GM10266 (cell line): ENCODE results near the gene KCNK6.

Experiments
- DNase-seq: peaks from one replicate; pipeline ENCODE4 v3.0.0; 2012; ENCODE audit errors: extremely low spot score
- CTCF ChIP-seq: IDR thresholded peaks from 2 replicates; pipeline ENCODE4 v1.5.1; 2012; ENCODE audit warnings: mild to moderate bottlenecking, low read depth; ENCODE audit not compliant: control insufficient read depth, insufficient read depth; ENCODE audit errors: missing control alignments

The KCNK6 gene

GRCh38 chr19:38352611-38353010, 33.0 kb downstream of the KCNK6 start:
- no peak for TF ChIP-seq CTCF
- no peak for DNase-seq

- DNase-seq, result no peak
- TF ChIP-seq CTCF, result no peak
Observed at GRCh38 chr19:38355728-38356725, 36.4 kb downstream of the KCNK6 start.

GRCh38 chr19:38358071-38358470, 38.4 kb downstream of the KCNK6 start:
- no peak for DNase-seq
- no peak for TF ChIP-seq CTCF

GRCh38 chr19:38359242-38360021, 39.8 kb downstream of the KCNK6 start:
- TF ChIP-seq CTCF, result no peak
- DNase-seq, result no peak

- no peak for DNase-seq
- TF ChIP-seq CTCF, result no peak
Observed at GRCh38 chr19:38360351-38360750, 40.7 kb downstream of the KCNK6 start.

GRCh38 chr19:38360839-38361631, 41.4 kb downstream of the KCNK6 start:
- no peak for DNase-seq
- no peak for TF ChIP-seq CTCF
